ENCODE results near the gene SKIC8. TPM values are rescaled to one million over a fixed set of nuclear protein-coding genes. Genes with fewer than 3 reads are reported as not detected.

SKIC8 gene
- total RNA-seq, 1 donor = 72.1 TPM

- TF ChIP-seq, protein P1, sequence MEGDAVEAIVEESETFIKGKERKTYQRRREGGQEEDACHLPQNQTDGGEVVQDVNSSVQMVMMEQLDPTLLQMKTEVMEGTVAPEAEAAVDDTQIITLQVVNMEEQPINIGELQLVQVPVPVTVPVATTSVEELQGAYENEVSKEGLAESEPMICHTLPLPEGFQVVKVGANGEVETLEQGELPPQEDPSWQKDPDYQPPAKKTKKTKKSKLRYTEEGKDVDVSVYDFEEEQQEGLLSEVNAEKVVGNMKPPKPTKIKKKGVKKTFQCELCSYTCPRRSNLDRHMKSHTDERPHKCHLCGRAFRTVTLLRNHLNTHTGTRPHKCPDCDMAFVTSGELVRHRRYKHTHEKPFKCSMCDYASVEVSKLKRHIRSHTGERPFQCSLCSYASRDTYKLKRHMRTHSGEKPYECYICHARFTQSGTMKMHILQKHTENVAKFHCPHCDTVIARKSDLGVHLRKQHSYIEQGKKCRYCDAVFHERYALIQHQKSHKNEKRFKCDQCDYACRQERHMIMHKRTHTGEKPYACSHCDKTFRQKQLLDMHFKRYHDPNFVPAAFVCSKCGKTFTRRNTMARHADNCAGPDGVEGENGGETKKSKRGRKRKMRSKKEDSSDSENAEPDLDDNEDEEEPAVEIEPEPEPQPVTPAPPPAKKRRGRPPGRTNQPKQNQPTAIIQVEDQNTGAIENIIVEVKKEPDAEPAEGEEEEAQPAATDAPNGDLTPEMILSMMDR (IDR thresholded peaks at IDR 0.05; ENCODE audit: insufficient read depth, low read depth, low read length) = no peak
- DNase-seq (ENCODE audit: low read depth) = peak; percentile 68
- no peak overlapping the region for H3K4me3 ChIP-seq (ENCODE audit: low read depth, low read length)
Measured at GRCh38 chr15:78301828-78302227, 2.4 kb upstream of the SKIC8 start.

- TF ChIP-seq, protein P1 (IDR thresholded peaks at IDR 0.05; ENCODE audit: insufficient read depth, low read depth, low read length) = no peak
- DNase-seq (ENCODE audit: low read depth) = no peak
- no peak overlapping the region for H3K4me3 ChIP-seq (ENCODE audit: low read depth, low read length)
Measured at GRCh38 chr15:78301326-78301725, 1.9 kb upstream of the SKIC8 start.

GRCh38 chr15:78292219-78292618 lies 7.2 kb downstream of the SKIC8 start:
- TF ChIP-seq, protein P1 (IDR thresholded peaks at IDR 0.05; ENCODE audit: insufficient read depth, low read depth, low read length) = no peak
- no peak for DNase-seq (ENCODE audit: low read depth)

DNA sequence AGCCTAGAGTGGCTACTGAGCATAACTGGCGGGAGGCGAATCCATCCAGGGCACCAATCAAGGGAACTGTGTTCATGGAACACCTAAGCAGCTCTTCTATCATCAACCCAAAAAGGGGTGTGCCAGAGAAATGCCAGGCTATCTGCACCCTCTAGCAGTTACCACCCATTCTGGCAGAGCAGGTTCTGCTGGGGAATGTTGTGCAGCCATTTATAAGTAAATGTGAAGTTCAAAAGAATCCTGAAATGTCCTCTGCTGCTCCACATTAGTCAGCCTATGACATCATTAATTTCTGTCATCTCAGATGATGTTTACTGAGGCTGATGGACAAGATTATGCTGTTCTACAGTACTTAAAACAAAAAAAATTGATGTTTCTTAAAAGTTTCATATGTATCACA lies 7.7 kb downstream of the SKIC8 start:
- DNase-seq (ENCODE audit: low read depth) = peak; percentile 12
- no peak overlapping the region for H3K4me3 ChIP-seq (ENCODE audit: low read depth, low read length)
- TF ChIP-seq, protein P1 (IDR thresholded peaks at IDR 0.05; ENCODE audit: insufficient read depth, low read depth, low read length) = no peak

More at GRCh38 chr15:78292219-78292618, 7.2 kb downstream of the SKIC8 start:
- no peak overlapping the region for H3K4me3 ChIP-seq (ENCODE audit: low read depth, low read length)

DNA sequence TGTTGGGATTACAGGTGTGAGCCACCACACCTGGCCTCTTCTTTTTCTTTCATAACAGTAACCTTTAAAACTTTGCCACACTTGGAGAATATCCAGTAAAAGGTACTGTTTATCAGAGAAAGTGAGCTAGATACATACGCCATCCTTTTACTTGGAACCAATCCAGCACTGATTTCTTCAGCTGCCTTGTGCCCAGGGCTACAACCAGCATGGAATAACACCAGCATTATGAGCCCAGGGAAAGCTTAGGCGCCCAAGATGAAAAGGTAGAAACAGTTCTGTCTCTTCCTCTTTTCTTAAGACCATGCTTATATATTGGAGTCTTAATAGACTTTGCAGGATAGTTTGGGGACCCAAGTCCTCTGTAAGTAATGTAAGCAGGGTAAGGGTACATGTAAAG lies 8.4 kb downstream of the SKIC8 start:
- DNase-seq (ENCODE audit: low read depth) = no peak
- TF ChIP-seq, protein P1 (IDR thresholded peaks at IDR 0.05; ENCODE audit: insufficient read depth, low read depth, low read length) = no peak
- no peak overlapping the region for H3K4me3 ChIP-seq (ENCODE audit: low read depth, low read length)

GRCh38 chr15:78290222-78290621 lies 9.2 kb downstream of the SKIC8 start:
- DNase-seq (ENCODE audit: low read depth) = no peak
- H3K4me3 ChIP-seq (ENCODE audit: low read depth, low read length) = no peak overlapping the region
- TF ChIP-seq, protein P1 (IDR thresholded peaks at IDR 0.05; ENCODE audit: insufficient read depth, low read depth, low read length) = no peak

GRCh38 chr15:78284758-78285157 lies 14.7 kb downstream of the SKIC8 start:
- DNase-seq (ENCODE audit: low read depth) = no peak
- TF ChIP-seq, protein P1 (IDR thresholded peaks at IDR 0.05; ENCODE audit: insufficient read depth, low read depth, low read length) = peak; percentile 2
- no peak overlapping the region for H3K4me3 ChIP-seq (ENCODE audit: low read depth, low read length)

All from fibroblast of villous mesenchyme (primary cell).